PC-3 (cell line): ENCODE results near the gene MROH2A. TPM values are rescaled to one million over a fixed set of nuclear protein-coding genes. Genes with fewer than 3 reads are reported as not detected.

Source experiments
- ATAC-seq: fragments of 200-7000 bp; cut with Tn5 transposase; 2 replicates; pipeline ENCODE4 v1.9.1; 2020; ENCODE audit warnings: mild to moderate bottlenecking, moderate library complexity
- BruUV-seq: library from RNA; stranded (reverse); fragments of 400-500 nt; replicated peaks from 2 replicates; lab custom pipeline; 2021; lab: Mats Ljungman, UMichigan
- CTCF ChIA-PET: fragments of 300-600 bp; sonication (Branson Sonifier 250); formaldehyde crosslinking; loops from one replicate; lab custom pipeline; 2022; ENCODE audit warnings: antibody characterized with exemption; lab: Charles Lee
- POLR2A ChIA-PET: fragments of 300-600 bp; sonication (Branson Sonifier 250); formaldehyde crosslinking; loops from one replicate; lab custom pipeline; 2022; ENCODE audit warnings: antibody characterized with exemption; ENCODE audit not compliant: unreplicated experiment; lab: Charles Lee
- DNase-seq: peaks from one replicate; pipeline ENCODE4 v3.0.0-alpha.2; 2015
- H2AFZ ChIP-seq: fragments of 300-600 bp; sonication (generic); 2 replicates; pipeline ENCODE4 v1.6.0; 2016; ENCODE audit warnings: antibody characterized with exemption, low read length
- H3F3A ChIP-seq: fragments of 300-600 bp; sonication (generic); one replicate; pipeline ENCODE4 v1.6.0; 2017; ENCODE audit warnings: antibody characterized with exemption, low read length, control low read depth, mild to moderate bottlenecking; ENCODE audit not compliant: unreplicated experiment
- H3K27ac ChIP-seq: fragments of 300-600 bp; sonication (generic); 2 replicates; pipeline ENCODE4 v1.5.1; 2016; ENCODE audit warnings: mild to moderate bottlenecking, low read length
- H3K27me3 ChIP-seq: fragments of 300-600 bp; sonication (generic); 2 replicates; pipeline ENCODE4 v1.6.1; 2016; ENCODE audit warnings: low read length, mixed read lengths
- H3K36me3 ChIP-seq: fragments of 300-600 bp; sonication (generic); 2 replicates; pipeline ENCODE4 v1.6.1; 2016; ENCODE audit warnings: low read depth, mixed run types, low read length, mixed read lengths
- H3K4me1 ChIP-seq: fragments of 300-600 bp; sonication (generic); 2 replicates; pipeline ENCODE4 v1.5.1; 2016; ENCODE audit warnings: low read length; ENCODE audit not compliant: insufficient read depth
- H3K4me2 ChIP-seq: fragments of 300-600 bp; sonication (generic); 2 replicates; pipeline ENCODE4 v1.6.0; 2016; ENCODE audit warnings: low read length
- H3K4me3 ChIP-seq: fragments of 300-600 bp; sonication (generic); 2 replicates; pipeline ENCODE4 v1.5.1; 2016; ENCODE audit warnings: mild to moderate bottlenecking, low read length, mixed read lengths
- H3K79me2 ChIP-seq: fragments of 300-600 bp; sonication (generic); 2 replicates; pipeline ENCODE4 v1.6.1; 2017; ENCODE audit warnings: low read length, mixed read lengths
- H3K9ac ChIP-seq: fragments of 300-600 bp; sonication (generic); 2 replicates; pipeline ENCODE4 v1.6.0; 2016; ENCODE audit warnings: mild to moderate bottlenecking, low read length
- H3K9me2 ChIP-seq: fragments of 300-600 bp; sonication (generic); replicated peaks from 2 replicates; pipeline ENCODE4 v1.6.1; 2016; ENCODE audit warnings: mixed run types, low read length, mixed read lengths
- H3K9me3 ChIP-seq: fragments of 300-600 bp; sonication (generic); 2 replicates; pipeline ENCODE4 v1.6.1; 2016; ENCODE audit warnings: low read length, mixed read lengths
- H4K20me1 ChIP-seq: fragments of 300-600 bp; sonication (generic); 2 replicates; pipeline ENCODE4 v1.6.1; 2016; ENCODE audit warnings: low read length, mixed read lengths
- EZH2 ChIP-seq: fragments of 300-600 bp; sonication (generic); IDR thresholded peaks from one replicate; pipeline ENCODE4 v1.6.1; 2017; ENCODE audit warnings: antibody characterized with exemption, mild to moderate bottlenecking, low read length; ENCODE audit not compliant: unreplicated experiment
- EZH2phosphoT487 ChIP-seq: fragments of 300-600 bp; sonication (generic); IDR thresholded peaks from 2 replicates; pipeline ENCODE4 v1.6.1; 2018; ENCODE audit warnings: mild to moderate bottlenecking, antibody characterized with exemption, low read length, borderline replicate concordance
- intact Hi-C: fragments of 100-400 bp; cut with micrococcal nuclease; formaldehyde crosslinking; loops from 2 replicates; pipeline ENCODE4 v1.9.0; 2023
- total RNA-seq: library from RNA; depleted of rRNA; stranded (reverse); fragments of >200 nt; gene quantifications from 2 replicates; pipeline ENCODE4 v1.2.3, GENCODE V29; 2014
- TF ChIP-seq, protein P1 (sequence below): fragments of 300-600 bp; sonication (generic); conservative IDR thresholded peaks from 2 replicates; pipeline ENCODE4 v1.5.1; 2017; ENCODE audit warnings: antibody characterized with exemption, low read depth, mild to moderate bottlenecking, low read length

Gene MROH2A
- total RNA-seq, 1 experiment from 2014 or later, result not detected

DNA sequence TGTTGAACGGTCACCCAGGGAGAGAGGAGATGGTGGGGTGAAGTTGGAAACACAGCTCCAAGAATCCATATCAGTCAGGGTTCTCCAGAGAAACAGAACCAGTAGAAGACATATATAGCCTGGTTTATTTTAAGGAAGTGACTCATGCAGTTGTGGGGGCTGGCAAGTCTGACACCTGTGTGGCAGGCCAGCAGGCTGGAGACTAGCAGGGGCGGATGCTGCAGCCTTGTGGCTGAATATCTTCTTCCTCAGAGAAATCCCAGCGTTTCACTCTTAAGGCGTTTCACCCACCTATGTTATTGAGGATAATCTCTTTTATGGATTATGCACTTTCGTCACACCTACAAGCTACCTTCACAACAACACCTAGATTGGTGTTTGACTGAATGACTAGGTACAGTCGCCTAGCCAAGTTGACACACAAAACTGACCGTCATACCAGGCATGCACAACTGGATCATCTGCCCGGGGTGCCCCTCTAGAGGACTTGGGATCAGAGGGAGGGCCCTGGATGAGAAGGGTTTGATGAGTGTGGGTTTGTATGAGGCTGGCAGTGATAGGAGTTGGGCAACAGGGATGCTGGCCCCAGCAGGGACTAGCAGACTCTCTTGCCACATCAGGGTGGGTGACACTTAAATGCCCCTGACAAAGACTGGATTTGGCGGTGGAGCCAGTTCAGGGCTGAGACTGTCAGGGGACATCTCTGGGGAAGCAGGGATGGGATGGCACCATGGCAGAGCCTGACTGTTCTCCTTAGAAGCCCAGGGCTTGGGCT, 23.4 kb downstream of the MROH2A start:
- Histone ChIP-seq H3K9me2 (no peaks in the 10 kb centered on the region), H4K20me1 (no peaks in the 10 kb centered on the region), H2AFZ (no peak overlapping the region), H3K4me1 (peaks cover 5% of the 10 kb centered on the region; the same call in 1 of the 2 replicates), H3K27ac (no peak overlapping the region), H3K36me3 (no peaks in the 10 kb centered on the region), H3K9ac (no peak overlapping the region), H3K27me3 (no peaks in the 10 kb centered on the region), H3K4me2 (no peak overlapping the region), H3F3A (no peaks in the 10 kb centered on the region), H3K79me2 (no peaks in the 10 kb centered on the region), H3K9me3 (no peaks in the 10 kb centered on the region), H3K4me3 (no peak overlapping the region)
- DNase-seq (peak; percentile 56), ATAC-seq (peak; percentile 91)
- POLR2A ChIA-PET, result no interaction called here
- intact Hi-C loops, result no loop called here
- CTCF ChIA-PET, result no interaction called here
- TF ChIP-seq EZH2 (no peak), EZH2phosphoT487 (no peak)
- TF ChIP-seq, protein P1, sequence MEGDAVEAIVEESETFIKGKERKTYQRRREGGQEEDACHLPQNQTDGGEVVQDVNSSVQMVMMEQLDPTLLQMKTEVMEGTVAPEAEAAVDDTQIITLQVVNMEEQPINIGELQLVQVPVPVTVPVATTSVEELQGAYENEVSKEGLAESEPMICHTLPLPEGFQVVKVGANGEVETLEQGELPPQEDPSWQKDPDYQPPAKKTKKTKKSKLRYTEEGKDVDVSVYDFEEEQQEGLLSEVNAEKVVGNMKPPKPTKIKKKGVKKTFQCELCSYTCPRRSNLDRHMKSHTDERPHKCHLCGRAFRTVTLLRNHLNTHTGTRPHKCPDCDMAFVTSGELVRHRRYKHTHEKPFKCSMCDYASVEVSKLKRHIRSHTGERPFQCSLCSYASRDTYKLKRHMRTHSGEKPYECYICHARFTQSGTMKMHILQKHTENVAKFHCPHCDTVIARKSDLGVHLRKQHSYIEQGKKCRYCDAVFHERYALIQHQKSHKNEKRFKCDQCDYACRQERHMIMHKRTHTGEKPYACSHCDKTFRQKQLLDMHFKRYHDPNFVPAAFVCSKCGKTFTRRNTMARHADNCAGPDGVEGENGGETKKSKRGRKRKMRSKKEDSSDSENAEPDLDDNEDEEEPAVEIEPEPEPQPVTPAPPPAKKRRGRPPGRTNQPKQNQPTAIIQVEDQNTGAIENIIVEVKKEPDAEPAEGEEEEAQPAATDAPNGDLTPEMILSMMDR, result no peak
- no TSS peak for BruUV-seq

DNA sequence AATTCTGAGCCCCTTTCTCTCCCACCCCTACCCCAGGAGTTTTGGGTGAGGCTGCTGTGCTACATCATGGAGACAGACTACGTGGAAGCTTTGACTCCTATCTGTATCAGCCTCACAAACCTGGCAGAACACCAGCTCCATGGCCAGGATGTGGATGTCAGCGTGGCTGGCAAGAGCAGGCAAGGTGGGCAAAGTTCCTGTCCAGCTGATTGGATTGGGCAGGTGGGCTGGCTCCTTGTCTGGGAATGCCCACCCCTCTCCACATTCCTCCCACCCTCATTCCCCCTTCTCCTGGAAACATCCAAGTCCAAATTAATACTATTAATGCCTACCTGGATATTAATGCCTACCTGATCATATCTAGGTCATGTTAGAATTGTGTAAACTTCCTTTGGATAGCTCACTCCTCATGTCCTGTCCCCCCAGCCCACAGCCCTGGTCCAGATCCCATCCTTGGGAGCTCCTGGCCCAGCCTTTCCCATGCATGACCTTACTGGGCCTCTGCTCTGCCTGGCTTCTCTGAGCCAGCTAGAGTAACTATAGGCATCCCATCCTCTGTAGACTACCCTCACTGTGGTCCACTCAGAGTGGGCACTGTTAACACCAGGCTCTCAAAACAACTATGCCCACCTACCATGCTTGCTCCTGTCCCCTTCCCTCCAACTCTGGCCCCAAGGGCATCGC, 24.1 kb downstream of the MROH2A start:
- Histone ChIP-seq H3K27ac (no peak overlapping the region), H3K36me3 (no peaks in the 10 kb centered on the region), H3K9me2 (no peaks in the 10 kb centered on the region), H3K27me3 (no peaks in the 10 kb centered on the region), H3F3A (no peaks in the 10 kb centered on the region), H3K9me3 (no peaks in the 10 kb centered on the region), H2AFZ (no peak overlapping the region), H3K4me3 (no peak overlapping the region), H3K4me1 (peaks cover 5% of the 10 kb centered on the region; the same call in 1 of the 2 replicates), H3K9ac (no peak overlapping the region), H3K79me2 (no peaks in the 10 kb centered on the region), H4K20me1 (no peaks in the 10 kb centered on the region), H3K4me2 (no peak overlapping the region)
- CTCF ChIA-PET, result no interaction called here
- intact Hi-C loops, result no loop called here
- ATAC-seq (no peak), DNase-seq (no peak)
- no peak for TF ChIP-seq EZH2
- TF ChIP-seq, protein P1, result no peak
- TF ChIP-seq EZH2phosphoT487, result no peak
- no TSS peak for BruUV-seq
- POLR2A ChIA-PET, result no interaction called here
